COLO668 (cell line): ENCODE measurements around the gene TECTB.
"Not testable (repeated sequence)": the region's sequence is repeated elsewhere in the genome, so short reads cannot be mapped to it uniquely, and the experiment has no call there.

Experiments
- DNase-seq: peaks from one replicate; lab custom pipeline; 2025; ENCODE audit not compliant: unreplicated experiment; lab: John Stamatoyannopoulos, UW

TECTB gene

DNA sequence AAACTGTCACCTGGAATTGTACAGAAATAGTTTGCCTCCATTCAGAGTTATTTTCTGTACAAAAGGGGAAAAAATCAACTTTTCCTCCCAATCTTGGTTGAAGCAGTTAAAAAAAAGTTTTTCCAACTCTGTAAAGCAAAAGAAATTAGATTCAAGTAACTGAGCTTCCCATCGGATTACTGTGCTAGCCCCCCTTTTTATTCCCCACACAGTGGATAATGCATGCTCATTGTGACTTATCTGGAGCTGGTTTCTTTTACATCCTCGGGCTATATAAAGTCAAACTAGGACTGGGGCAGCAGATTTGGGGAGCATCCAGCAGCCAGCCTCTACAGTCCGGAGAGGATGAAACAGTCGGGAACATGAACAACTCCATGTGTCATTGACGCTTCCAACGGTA lies at the start of gene TECTB:
TECTB (plus strand) TSS at position 301 of the 400 bp plus-strand sequence. CDS start 335 bp downstream, outside the sequence.
- DNase-seq = no peak

GRCh38 chr10:112235141-112235540 lies 48.1 kb upstream of the TECTB start:
- no peak for DNase-seq

GRCh38 chr10:112235920-112236319 lies 47.3 kb upstream of the TECTB start:
- no peak for DNase-seq

DNA sequence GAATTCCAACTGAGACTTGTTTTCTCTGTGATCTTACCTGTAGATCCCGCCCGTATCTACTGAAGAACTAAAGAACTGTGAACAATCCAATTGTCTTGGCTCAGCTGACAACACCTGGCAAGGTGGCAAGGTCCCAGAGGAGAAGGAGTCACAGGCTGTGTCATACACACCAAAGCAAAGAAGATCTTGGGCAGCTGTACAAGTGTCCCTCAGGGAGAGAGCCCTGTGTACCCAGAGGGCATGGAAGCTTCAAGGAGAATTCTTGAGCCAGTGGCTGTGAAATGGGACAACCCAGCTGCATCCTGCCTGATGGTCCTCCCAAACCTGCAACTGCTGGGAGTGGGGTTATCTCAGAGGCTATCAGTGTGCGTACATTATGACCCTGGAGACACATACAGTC lies 46.7 kb upstream of the TECTB start:
- no peak for DNase-seq

- DNase-seq = no peak
Measured at GRCh38 chr10:112239347-112239746, 43.9 kb upstream of the TECTB start.

DNA sequence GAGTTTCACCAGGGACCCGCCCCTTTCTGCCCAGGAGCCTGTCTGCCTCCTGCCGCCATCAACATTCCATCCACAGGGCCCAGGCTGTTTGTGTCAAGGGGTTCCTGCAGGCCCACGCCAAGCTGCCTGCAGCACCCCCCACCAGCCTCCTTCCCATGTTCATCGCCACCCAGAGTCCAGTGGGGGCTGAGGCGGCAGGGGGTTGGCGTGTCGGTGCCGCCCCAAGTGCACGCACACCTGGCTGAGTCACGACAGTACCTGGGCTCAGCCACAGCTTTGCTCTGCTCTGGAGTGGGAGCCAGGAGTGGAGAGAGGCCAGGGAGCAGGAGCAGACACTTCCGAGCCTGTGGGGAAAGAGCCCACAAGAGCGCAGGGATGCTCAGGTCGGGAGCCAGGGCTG lies 42.8 kb upstream of the TECTB start:
- no peak for DNase-seq

GRCh38 chr10:112241651-112242341 lies 41.4 kb upstream of the TECTB start:
- DNase-seq = no peak

GRCh38 chr10:112242769-112243168 lies 40.4 kb upstream of the TECTB start:
- no peak for DNase-seq

DNA sequence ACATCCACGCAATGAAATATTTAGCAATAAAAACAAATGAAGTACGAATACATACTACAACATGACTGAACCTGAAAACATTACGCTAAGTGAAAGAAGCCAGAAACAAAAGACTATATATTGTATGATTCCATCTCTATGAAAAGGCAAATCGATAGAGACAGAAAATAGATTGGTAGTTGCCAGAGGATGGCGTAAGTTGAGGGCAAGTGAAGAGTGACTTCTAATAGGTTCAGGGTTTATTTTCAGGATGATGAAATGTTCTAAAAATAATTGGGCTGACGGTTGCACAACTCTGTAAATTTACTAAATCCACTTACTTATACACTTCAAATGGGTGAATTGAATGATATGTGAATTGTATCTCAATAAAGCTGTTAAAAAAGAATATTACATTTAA lies 39.5 kb upstream of the TECTB start:
- DNase-seq = no peak

DNA sequence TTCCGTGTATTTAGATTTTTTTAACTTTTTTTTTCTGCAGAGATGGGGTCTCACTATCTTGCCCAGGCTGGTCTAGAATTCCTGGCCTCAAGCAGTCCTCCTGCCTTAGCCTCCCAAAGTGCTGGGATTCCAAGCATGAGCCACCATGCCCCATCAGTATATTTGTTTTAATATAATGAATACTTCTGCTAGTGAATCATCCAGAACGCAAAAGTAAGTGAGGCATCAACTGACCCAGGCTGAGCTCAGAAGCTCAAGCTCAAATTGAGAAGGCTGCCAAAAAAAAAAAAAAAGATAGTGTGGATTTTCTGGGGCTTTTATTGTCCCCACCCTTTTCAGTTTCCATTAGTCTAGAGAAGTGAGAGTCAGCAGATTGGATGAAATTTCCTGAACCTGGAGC lies 39.0 kb upstream of the TECTB start:
- DNase-seq = no peak

DNA sequence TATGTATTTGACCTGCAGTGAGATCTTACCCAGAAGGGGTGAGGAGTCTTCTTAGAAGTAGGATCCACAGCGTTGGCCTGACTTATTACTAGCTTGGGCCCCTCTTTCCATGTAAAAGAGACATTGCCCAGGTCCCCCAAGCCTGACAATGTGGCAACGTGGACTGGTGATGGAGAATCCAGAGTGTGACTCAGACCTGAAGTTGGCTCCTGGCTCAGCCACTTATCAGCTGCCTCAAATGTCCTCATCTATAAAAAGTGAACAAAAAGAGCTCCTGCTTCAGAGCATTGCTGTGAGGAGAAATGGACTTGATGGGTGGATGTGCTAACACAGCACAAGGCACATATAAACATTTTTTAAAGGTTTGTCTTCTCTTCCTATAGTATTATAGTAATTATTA lies 35.4 kb upstream of the TECTB start:
- no peak for DNase-seq

GRCh38 chr10:112248584-112249295 lies 34.5 kb upstream of the TECTB start:
- no peak for DNase-seq

DNA sequence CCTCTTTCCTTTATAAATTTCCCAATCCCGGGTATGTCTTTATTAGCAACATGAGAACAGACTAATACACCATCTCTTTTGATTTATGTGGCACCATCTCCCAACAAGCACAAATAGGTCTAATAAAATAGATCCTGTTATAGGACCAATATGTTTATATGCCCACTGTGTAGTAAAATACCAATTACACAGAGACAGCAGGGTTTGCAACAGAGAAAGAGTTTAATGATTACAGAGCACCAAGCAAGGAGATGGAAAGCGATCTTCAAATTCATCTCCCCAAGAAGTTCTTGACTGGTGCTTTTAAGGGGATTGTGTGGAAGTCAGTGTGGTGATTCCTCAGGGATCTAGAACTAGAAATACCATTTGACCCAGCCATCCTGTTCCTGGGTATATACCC lies 33.5 kb upstream of the TECTB start:
- no peak for DNase-seq

DNA sequence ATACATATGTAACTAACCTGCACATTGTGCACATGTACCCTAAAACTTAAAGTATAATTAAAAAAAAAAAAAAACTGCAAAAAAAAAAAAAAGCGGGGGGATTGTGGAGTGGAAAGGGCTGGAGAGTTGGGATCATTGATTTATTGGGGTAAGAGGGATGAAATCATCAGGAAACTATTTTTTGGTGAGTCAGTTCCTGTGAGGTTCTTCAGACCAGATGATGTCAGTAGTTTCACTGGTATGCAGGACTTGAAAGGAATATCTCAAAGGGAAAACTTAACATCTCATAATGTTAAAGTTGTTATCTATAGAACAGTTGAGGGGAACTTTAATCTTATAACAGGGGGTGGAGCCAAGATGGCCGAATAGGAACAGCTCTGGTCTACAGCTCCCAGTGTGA lies 32.6 kb upstream of the TECTB start:
- DNase-seq = no peak

DNA sequence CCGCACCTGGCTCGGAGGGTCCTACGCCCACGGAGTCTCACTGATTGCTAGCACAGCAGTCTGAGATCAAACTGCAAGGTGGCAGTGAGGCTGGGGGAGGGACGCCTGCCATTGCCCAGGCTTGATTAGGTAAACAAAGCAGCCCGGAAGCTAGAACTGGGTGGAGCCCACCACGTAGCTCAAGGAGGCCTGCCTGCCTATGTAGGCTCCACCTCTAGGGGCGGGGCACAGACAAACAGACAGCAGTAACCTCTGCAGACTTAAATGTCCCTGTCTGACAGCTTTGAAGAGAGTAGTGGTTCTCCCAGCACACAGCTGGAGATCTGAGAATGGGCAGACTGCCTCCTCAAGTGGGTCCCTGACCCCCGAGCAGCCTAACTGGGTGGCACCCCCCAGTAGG lies 32.0 kb upstream of the TECTB start:
- not testable (repeated sequence) for DNase-seq

GRCh38 chr10:112258407-112258806 lies 24.8 kb upstream of the TECTB start:
- DNase-seq = no peak

DNA sequence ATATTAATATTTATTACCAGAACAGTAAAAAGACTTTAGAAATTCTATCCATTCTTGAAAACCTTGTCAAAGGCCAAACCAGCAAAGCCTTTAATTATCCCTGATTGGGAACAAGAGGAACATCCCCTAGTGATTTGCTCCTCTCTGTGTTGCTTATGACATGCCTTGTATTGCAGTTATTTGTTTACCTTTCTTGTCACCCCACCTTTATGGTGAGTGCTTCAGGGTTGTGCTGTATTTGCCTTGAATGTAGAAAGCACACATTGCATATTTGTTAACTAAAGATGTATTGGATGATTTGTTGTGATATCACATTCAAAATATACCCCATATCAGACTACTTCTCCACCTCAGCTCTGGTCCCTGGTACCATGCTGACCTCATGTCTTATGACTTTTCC lies 23.5 kb upstream of the TECTB start:
- DNase-seq = no peak

GRCh38 chr10:112260831-112261230 lies 22.4 kb upstream of the TECTB start:
- no peak for DNase-seq

DNA sequence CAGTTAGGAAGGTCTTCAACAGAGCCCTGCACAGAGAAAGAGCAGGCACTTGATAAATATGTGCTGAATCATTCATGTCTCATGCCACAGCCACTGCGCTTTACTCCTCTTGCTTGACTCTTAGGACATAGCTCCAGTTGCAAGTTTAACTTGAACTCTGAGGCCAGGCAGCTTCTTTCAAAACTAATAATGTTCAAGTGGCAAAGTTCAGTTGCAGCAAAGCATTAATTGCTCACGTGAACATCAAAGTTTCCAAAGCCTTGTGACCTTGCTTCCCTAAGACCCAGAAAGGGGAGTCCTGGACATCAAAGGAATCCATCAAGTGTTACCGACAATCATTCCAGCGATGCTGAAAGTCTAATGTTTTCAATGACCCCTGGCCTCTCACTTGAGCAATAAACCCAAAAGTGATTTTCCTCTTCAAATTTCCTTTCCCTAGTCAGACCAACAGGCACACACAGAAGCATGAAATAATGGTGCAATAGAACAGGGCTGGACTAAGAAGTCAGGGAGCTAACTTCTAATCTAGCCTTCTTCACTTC lies 21.8 kb upstream of the TECTB start:
- DNase-seq = no peak

- DNase-seq = no peak
Measured at GRCh38 chr10:112262546-112262945, 20.7 kb upstream of the TECTB start.

DNA sequence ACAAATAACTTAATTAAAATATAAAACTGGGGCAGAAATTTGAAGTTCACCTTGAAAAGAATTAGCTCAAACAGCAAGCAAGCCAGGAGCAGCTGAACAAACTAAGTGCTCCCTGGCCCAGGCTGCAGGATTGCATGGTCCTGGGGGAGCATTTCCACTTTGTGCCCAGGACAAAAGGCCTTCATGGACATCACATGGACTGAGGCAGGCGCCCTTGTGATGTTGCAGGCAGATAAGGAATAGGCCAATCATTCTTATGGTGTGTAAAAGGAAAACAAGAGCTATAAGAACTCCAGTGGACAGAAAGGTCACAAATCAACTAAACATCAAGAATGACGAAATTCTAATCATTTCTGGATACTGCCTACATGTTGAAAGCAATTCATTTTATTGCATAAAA lies 17.5 kb upstream of the TECTB start:
- DNase-seq = no peak

GRCh38 chr10:112269266-112269665 lies 13.9 kb upstream of the TECTB start:
- DNase-seq = no peak
